GM19351 (cell line): ENCODE results near the gene FAM174B.
A peak's percentile ranks its signal among the peaks of the same experiment; 100 is the strongest.

Source experiments
- ATAC-seq: cut with Tn5 transposase; IDR thresholded peaks from one replicate; pipeline ENCODE4 v1.9.1; 2021; ENCODE audit warnings: mild to moderate bottlenecking, moderate library complexity; ENCODE audit not compliant: unreplicated experiment

The FAM174B gene

DNA sequence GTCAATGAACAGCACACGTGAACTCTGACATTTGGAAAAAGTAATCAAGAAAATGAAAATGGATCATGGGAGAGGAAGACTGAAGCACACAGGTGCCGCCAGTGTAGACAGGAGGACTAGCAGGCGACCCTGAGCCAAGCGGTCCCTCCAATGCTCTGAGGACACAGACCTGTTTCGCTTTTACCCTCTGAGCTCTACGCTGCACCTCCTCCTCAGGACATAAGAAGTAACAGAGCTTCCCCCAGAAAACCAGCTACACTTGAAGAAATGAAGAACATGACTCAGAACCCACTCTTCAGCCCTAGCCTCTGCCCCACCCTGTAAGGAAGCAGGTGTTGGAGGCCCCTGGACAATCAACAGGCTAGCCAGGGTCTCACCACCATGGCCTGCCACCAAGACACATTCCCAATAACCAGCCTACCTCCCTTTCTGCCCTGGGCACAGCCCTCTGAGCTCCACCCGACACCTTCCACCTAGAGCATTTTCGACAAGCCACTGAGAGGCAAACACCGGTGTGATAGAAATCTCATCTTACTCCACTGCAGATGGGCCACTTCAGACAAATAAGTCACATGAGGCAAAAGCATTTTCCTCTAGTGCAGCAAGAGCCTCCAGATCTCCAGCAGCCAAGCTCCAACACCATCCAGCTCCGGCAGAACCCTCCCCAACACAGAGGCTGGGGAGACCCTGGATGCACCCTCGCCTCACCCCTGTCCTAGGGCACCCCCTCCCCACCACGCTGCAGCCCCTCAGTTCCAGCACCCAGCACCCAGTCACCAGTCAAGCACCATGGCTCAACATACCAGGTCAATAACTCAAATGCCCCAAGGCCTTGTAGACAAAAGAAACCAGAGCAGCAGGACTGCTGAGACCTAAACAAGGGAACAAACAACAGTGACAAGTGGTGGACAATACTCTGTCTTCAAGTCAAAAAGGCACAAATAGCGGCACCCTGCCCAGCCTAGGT lies 11.4 kb downstream of the FAM174B start:
- peak; percentile 66 for ATAC-seq

DNA sequence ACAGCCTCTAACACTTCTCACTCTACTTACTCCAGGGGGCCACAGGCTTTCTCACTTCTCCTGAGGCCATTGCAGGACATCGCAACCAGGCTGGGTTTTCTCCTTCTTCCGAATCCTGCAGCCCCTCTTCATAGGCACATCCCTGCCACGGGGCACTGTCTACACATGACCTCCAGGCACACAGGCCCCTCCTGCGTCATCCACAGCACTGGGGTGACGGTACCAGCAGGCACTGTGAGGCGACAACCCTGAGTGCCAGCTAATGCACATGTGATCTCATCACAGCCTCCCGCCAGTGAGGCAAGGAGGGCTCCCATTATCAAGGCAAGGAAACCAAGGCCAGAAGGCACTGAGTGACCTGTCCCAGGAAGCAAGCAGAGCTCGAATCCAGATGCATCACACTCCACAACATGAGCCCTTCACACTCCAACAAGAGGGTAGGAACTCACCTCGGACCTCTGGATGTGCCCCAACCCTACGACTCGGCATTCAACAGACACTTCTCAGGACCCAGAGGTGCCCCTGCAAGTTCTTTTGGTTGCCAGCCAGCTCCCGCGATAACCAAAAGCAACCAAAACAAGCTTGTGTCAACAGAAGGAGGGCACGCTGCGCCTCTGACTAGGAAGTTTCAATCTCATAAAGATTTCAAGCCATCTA lies 16.7 kb downstream of the FAM174B start:
- no peak for ATAC-seq

DNA sequence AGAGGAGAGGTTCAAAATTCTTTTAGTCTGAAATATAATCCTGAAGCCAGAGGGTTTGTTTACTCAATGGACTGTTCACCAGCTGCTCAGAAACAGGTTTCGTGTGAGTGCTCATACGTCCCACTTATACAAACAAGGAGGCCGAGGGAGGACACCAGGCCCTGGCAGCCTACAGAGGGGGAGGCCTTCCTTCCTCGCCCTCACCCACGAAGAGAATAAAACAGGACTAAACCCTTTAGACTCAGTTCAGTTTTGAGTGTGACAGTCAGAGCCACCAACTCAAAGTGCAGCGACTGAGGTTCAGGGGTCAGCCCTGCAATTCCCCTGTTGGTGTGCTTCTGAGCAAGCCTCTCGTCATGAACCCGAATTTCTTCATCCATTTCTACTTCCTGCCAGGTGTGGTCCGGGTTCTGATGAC lies 17.3 kb downstream of the FAM174B start:
- ATAC-seq = peak; percentile 30

DNA sequence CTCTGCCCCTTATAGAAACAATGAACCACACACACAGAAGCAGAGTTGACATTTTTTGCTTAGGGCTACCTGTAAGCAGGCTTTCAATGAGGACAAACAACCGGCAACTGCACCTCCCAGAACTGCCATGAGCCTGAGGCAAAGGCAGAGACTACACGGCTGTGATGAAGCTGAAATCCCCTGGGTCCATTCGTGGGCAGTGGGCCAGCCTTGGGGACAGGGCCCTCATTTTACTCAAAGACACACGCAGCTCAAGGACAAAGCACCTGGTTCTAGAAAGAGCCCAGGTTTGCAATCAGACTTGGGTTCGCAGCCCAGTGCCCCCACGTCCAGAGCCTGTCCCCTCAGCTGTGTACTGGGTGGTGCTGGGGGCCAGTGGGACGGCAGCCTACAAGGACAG lies 17.9 kb downstream of the FAM174B start:
- ATAC-seq = no peak

- peak; percentile 54 for ATAC-seq
Measured at GRCh38 chr15:92636908-92637481, 18.6 kb downstream of the FAM174B start.

- no peak for ATAC-seq
Measured at GRCh38 chr15:92636401-92636907, 19.1 kb downstream of the FAM174B start.

GRCh38 chr15:92634671-92635201 lies 20.8 kb downstream of the FAM174B start:
- ATAC-seq = no peak

GRCh38 chr15:92634060-92634459 lies 21.5 kb downstream of the FAM174B start:
- no peak for ATAC-seq

DNA sequence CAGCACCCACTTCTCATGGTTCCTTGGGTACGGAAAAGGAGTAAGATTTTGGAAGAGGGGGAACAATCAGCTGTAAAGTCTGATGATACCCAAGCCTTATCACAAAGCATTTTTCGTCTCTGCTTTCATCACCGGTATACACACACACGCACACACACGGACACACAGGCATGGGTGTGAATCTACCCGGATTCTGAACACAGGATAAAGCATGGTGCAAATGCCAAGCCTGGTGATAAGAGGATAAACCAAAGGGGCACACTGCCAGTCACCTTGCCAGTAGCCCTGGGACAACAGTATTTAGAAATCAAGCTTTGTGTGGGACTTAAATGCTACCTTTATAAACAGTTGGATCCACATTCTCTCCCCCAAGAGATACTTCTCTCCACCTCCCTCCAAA lies 22.2 kb downstream of the FAM174B start:
- no peak for ATAC-seq

DNA sequence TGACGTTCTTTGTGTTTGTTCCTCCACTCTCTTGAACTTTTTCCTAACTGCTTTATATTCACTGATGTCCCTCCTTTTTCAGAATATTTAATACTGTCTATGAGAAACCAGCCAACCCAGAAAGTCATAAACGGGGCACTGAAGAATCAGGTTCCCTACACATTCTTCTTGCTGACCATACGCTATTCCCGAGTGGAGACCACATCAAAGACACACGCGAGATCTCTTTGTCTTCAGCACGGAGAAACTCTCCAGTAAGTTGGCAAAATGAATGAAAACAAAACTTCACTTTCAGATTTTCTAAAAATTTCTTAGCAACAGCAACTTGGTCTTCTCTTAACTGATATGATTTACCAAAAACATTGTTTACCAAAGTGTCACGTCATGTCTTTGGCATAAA lies 22.6 kb downstream of the FAM174B start:
- no peak for ATAC-seq

GRCh38 chr15:92631721-92632120 lies 23.9 kb downstream of the FAM174B start:
- ATAC-seq = no peak

- no peak for ATAC-seq
Measured at GRCh38 chr15:92629975-92630626, 25.5 kb downstream of the FAM174B start.

DNA sequence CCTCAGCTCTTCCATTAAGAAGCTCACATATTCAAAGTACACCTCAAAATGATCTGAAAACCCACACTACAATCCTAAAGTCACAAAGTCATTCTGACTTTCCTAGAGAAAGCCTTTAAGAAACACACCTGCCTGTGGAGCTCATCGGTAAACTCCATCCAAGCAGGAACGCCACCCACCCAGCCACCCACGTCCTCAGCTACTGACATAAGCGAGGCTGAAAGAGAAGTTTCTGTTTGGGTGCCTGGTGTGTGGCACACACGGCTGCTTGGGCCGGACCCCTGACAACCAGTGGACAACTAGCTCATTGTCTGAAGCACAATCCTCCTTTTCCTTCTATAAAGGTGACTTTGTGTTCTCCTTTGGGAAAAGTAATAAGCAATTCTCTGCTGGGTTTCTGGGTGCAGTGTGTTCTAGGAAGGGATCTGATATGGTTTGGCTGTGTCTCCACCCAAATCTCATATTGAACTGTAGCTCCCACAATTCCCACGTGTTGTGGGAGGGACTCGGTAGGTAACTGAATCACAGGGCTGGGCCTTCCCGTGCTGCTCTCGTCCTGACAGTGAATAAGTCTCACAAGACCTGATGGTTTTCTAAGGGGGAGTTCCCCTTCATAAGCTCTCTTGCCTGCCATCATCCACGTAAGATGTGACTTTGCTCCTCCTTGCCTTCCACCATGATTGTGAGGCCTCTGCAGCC lies 26.1 kb downstream of the FAM174B start:
- no peak for ATAC-seq

- no peak for ATAC-seq
Measured at GRCh38 chr15:92627014-92627413, 28.6 kb downstream of the FAM174B start.

DNA sequence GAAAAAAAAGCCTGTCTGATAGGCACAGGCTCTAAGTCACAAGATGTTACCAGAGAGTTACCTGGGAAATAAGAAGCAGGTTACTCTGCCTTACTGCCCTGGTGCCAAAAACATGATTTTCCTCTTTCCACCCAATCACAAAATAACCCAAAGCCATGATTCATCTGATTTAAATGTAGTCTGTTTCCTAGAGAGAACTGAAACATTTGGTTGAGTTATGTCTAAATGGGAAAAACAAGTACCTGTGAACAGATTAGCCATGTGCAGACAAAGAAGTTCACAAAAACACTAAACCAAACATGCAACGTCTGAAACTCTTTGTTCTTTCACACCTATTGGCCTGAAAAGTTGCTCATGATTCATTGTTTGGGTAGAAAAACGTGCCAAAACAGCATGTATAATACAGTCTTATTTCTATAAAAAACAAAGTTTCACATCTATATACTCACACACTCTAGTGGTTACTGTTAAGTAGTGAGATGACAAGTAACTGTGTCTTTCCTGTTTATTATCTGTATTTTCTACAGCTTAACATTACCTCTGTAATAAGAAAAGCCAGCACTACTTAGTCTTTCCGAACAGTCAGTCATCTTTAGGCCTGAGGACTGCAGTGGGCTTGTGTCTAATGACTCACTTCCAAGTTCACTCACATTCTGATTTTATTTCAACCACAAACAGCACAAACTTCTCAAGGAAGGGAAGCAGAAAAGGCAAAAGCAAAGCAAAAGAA lies 30.2 kb downstream of the FAM174B start:
- peak; percentile 78 for ATAC-seq

DNA sequence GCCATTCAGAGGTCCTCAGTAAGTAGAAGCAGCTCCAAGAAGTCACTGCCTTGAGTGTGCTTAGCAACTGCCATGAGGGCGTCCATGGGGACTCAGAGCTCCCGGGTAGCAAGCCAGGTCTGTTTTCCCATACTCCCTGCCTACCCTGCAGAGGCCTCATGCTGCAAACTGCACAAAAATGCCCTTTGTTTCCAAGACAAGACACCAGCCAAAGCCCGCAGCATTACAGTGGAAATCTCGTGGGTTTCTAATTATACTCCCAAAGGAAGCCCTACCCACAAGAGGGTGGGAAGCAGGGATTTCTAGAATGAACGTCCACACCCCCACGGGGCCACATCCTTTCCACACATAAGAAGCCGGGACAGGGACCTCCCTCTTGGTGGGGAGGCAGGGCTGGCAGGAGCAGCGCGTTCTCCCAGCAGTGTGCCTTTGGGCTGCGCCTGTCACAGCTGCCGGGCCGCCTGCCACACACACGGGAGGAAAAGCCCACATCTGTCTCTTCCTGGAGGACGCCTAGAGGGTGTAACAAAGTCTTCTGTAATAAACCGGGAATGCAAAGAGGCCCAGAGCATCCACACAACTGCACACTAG lies 31.1 kb downstream of the FAM174B start:
- no peak for ATAC-seq

DNA sequence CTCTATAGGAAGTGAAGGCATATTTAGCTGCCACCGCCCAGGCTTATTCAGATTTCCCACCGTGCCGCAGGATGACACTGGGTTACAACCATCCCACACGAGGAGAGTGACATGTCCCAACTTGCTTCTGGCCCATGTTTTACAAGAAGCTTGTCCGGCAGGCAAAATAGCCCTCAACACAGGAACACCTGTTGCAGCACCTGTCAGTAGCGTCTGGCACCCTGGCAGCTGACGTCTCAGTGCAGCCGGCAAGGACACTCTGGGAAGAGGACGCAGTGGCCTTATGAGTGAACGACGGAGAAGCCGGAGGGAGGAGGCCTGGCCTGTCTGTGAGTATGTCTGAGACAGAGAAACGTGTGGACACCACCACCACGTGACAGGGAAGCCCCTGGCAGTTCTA lies 32.1 kb downstream of the FAM174B start:
- no peak for ATAC-seq

- ATAC-seq = no peak
Measured at GRCh38 chr15:92621972-92622533, 33.5 kb downstream of the FAM174B start.

- ATAC-seq = no peak
Measured at GRCh38 chr15:92620991-92621390, 34.6 kb downstream of the FAM174B start.
